OCI-LY1 (cell line): Measurements from ENCODE around the gene SPOCD1.

ENCODE experiments used
- H2AFZ ChIP-seq: fragments of 200-600 bp; sonication (generic), shearing (Covaris generic); 2 replicates; pipeline ENCODE4 v1.6.0; 2014; ENCODE audit warnings: antibody characterized with exemption, mild to moderate bottlenecking, low read length
- H3F3A ChIP-seq: fragments of 200-600 bp; sonication (generic), shearing (Covaris generic); 2 replicates; pipeline ENCODE4 v1.6.0; 2014; ENCODE audit warnings: mild to moderate bottlenecking, antibody characterized with exemption, low read length, moderate library complexity; ENCODE audit not compliant: insufficient read depth
- H3K27ac ChIP-seq: fragments of 200-600 bp; sonication (generic); 2 replicates; pipeline ENCODE4 v1.5.1; 2014; ENCODE audit warnings: low read length, mixed run types, mild to moderate bottlenecking, low read depth; ENCODE audit not compliant: poor library complexity, severe bottlenecking
- H3K27me3 ChIP-seq: fragments of 200-600 bp; sonication (generic); 2 replicates; pipeline ENCODE4 v1.6.0; 2014; ENCODE audit warnings: antibody characterized with exemption, mild to moderate bottlenecking, low read length, moderate library complexity; ENCODE audit not compliant: insufficient read depth
- H3K36me3 ChIP-seq: fragments of 200-600 bp; sonication (generic); 2 replicates; pipeline ENCODE4 v1.6.1; 2014; ENCODE audit warnings: mild to moderate bottlenecking, antibody characterized with exemption, low read length, moderate library complexity, mixed read lengths; ENCODE audit not compliant: insufficient read depth
- H3K4me1 ChIP-seq: fragments of 200-600 bp; sonication (generic); 2 replicates; pipeline ENCODE4 v1.5.1; 2014; ENCODE audit warnings: mild to moderate bottlenecking, low read length, moderate library complexity; ENCODE audit not compliant: insufficient read depth, severe bottlenecking
- H3K4me2 ChIP-seq: fragments of 200-600 bp; sonication (generic), shearing (Covaris generic); 2 replicates; pipeline ENCODE4 v1.6.1; 2014; ENCODE audit warnings: low read length
- H3K4me3 ChIP-seq: fragments of 200-600 bp; sonication (generic); 2 replicates; pipeline ENCODE4 v1.5.1; 2014; ENCODE audit warnings: low read length, low read depth, mild to moderate bottlenecking, mixed read lengths; ENCODE audit not compliant: poor library complexity, severe bottlenecking
- H3K79me2 ChIP-seq: fragments of 200-600 bp; shearing (Covaris generic); 2 replicates; pipeline ENCODE4 v1.6.1; 2016; ENCODE audit warnings: mixed run types, low read length, mixed read lengths; ENCODE audit not compliant: insufficient read depth
- H3K9ac ChIP-seq: fragments of 200-600 bp; sonication (generic), shearing (Covaris generic); 2 replicates; pipeline ENCODE4 v1.6.1; 2014; ENCODE audit warnings: mild to moderate bottlenecking, low read length, mixed read lengths
- H3K9me2 ChIP-seq: fragments of 200-600 bp; sonication (generic), shearing (Covaris generic); 2 replicates; pipeline ENCODE4 v1.6.1; 2014; ENCODE audit warnings: low read depth, mild to moderate bottlenecking, low read length, mixed read lengths
- H3K9me3 ChIP-seq: fragments of 200-600 bp; shearing (Covaris generic); 2 replicates; pipeline ENCODE4 v1.6.1; 2014; ENCODE audit warnings: low read length, mixed read lengths
- H4K20me1 ChIP-seq: fragments of 200-600 bp; sonication (generic), shearing (Covaris generic); 2 replicates; pipeline ENCODE4 v1.6.0; 2016; ENCODE audit warnings: mild to moderate bottlenecking, low read length; ENCODE audit not compliant: insufficient read depth
- CTCF ChIP-seq: fragments of 200-600 bp; sonication (generic), shearing (Covaris generic); IDR thresholded peaks from 2 replicates; pipeline ENCODE4 v1.5.1; 2017; ENCODE audit warnings: mild to moderate bottlenecking, antibody characterized with exemption, low read length, moderate library complexity, mixed read lengths
- EZH2 ChIP-seq: fragments of 200-600 bp; sonication (generic), shearing (Covaris generic); IDR thresholded peaks from 2 replicates; pipeline ENCODE4 v1.8.0; 2017; ENCODE audit warnings: borderline replicate concordance, mixed run types, mild to moderate bottlenecking, antibody characterized with exemption, low read length, moderate library complexity, mixed read lengths

The SPOCD1 gene

DNA sequence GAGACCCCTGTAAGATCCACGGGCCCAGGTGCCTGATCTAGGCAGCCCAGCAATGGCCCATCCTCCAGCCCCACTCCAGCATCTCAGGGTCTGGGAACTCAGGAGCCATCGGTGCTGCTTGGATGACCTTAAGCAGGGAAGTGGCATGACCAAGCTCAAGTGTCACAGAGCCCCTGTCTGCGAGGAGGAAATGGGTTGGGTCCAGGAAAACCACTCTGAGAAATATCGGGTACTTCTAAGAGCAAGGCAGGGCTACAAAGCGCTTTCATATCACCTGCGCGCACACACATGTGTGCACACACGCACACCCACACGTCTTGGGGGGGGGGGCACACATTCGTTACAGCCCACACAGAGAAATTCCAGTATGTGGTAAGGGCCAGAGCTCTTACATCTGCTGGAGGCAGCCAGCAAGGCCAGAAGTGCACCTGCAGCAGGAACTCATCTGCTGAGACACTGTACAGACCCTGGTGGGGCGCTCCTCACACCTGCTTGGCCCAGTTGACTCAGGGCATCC, 32.6 kb upstream of the SPOCD1 start:
- Histone ChIP-seq H3K36me3 (no peaks in the 10 kb centered on the region), H3K4me3 (peak overlapping the region; percentile 12), H3K4me1 (peaks cover 13% of the 10 kb centered on the region), H2AFZ (no peak overlapping the region), H3K9me3 (no peaks in the 10 kb centered on the region), H3K9ac (no peak overlapping the region), H3K27ac (no peak overlapping the region), H3K79me2 (no peaks in the 10 kb centered on the region), H4K20me1 (no peaks in the 10 kb centered on the region), H3K27me3 (no peaks in the 10 kb centered on the region), H3F3A (no peaks in the 10 kb centered on the region), H3K4me2 (peak overlapping the region; percentile 31; the same call in 1 of the 2 replicates), H3K9me2 (no peaks in the 10 kb centered on the region)
- TF ChIP-seq EZH2 (no peak), CTCF (no peak)

DNA sequence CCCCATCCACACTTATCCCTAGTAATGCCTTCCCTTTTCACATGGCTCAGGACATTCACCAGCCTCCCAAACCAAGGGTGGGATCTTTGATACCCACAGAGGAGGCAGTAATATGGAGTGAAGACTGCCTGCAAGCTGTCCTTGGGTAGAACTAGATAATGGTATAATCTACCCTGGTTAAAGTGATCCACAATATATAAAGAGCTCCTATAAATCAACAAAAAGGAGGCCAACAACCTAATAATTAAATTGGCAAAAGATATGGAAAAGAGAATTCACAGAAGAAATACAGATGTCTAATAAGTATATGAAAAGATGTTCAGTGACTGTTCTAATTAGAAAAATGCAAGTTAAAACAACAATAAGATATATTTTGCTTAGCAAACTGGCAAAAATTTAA, 30.7 kb upstream of the SPOCD1 start:
- Histone ChIP-seq H3K9me2 (no peaks in the 10 kb centered on the region), H2AFZ (no peak overlapping the region), H3K4me2 (no peak overlapping the region), H3K9ac (no peak overlapping the region), H4K20me1 (no peaks in the 10 kb centered on the region), H3K4me3 (no peak overlapping the region), H3K79me2 (no peaks in the 10 kb centered on the region), H3K27ac (no peak overlapping the region), H3K36me3 (no peaks in the 10 kb centered on the region), H3K9me3 (no peaks in the 10 kb centered on the region), H3K4me1 (peaks cover 13% of the 10 kb centered on the region), H3K27me3 (no peaks in the 10 kb centered on the region), H3F3A (no peaks in the 10 kb centered on the region)
- TF ChIP-seq EZH2 (no peak), CTCF (no peak)

DNA sequence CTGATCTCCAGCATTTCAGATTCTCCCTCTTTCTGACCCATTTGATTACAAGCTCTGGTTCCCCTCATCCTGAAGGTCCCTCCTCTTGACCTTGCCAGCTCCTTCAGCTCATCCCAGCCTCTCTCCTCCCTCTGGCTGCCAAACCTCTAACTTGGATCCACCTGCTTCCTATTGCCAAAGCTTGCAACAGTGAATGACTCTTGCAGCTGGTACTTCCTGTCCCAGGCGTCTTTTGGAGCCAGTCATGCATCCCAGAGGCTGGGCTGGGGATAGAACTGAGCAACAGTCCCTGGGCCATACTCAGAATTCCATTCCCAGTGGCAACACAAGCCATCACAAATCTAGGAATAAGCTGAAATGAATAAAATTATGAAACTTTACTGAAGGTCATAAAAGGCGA, 27.7 kb upstream of the SPOCD1 start:
- Histone ChIP-seq H3K9ac (no peak overlapping the region), H3K9me2 (no peaks in the 10 kb centered on the region), H4K20me1 (no peaks in the 10 kb centered on the region), H3K4me2 (no peak overlapping the region), H3K36me3 (no peaks in the 10 kb centered on the region), H3K79me2 (no peaks in the 10 kb centered on the region), H2AFZ (no peak overlapping the region), H3K27me3 (no peaks in the 10 kb centered on the region), H3K4me3 (no peak overlapping the region), H3K9me3 (no peaks in the 10 kb centered on the region), H3K4me1 (peaks cover 7% of the 10 kb centered on the region), H3F3A (no peaks in the 10 kb centered on the region), H3K27ac (no peak overlapping the region)
- no peak for TF ChIP-seq CTCF
- TF ChIP-seq EZH2, result no peak
